Testis (tissue), 3 donors: Measurements from ENCODE around the gene CSMD2. TPM values are rescaled to one million over a fixed set of nuclear protein-coding genes. Genes with fewer than 3 reads are reported as not detected.
"Not testable (repeated sequence)": the region's sequence is repeated elsewhere in the genome, so short reads cannot be mapped to it uniquely, and the experiment has no call there.

Experiments used
- DNase-seq: peaks from one replicate; pipeline ENCODE4 v3.0.0-alpha.2; 2019
- H3K27ac ChIP-seq, 2 donors: fragments of 200-600 bp; sonication (generic); one replicate each; pipeline ENCODE4 v1.5.1; 2019
- H3K27me3 ChIP-seq: fragments of 200-600 bp; sonication (generic); one replicate; pipeline ENCODE4 v1.5.1; 2019
- H3K36me3 ChIP-seq: fragments of 200-600 bp; sonication (generic); one replicate; pipeline ENCODE4 v1.5.1; 2017; ENCODE audit warnings: low read depth; ENCODE audit errors: missing control alignments
- H3K4me1 ChIP-seq: fragments of 200-600 bp; sonication (generic); one replicate; pipeline ENCODE4 v1.5.1; 2019
- H3K4me3 ChIP-seq, 2 donors: fragments of 200-600 bp; sonication (generic); one replicate each; pipeline ENCODE4 v1.5.1; 2017 to 2019
- H3K9me3 ChIP-seq: fragments of 200-600 bp; sonication (generic); one replicate; pipeline ENCODE4 v1.5.1; 2017
- CTCF ChIP-seq, 3 experiments: fragments of 450-650 bp in 2 of 3; fragments of 200-600 bp in 1 of 3; sonication (generic) in 1 of 3; IDR thresholded peaks; one replicate each; pipeline ENCODE4 v1.5.1; 2016 to 2019; ENCODE audit warnings: antibody characterized with exemption in 3 of 3, mild to moderate bottlenecking in 2 of 3, moderate library complexity in 1 of 3
- POLR2A ChIP-seq: fragments of 450-650 bp; IDR thresholded peaks from one replicate; pipeline ENCODE4 v1.6.1; 2017; ENCODE audit warnings: antibody characterized with exemption, mild to moderate bottlenecking, moderate library complexity
- WGBS, 2 donors: methylation state at CpG; one replicate each; pipeline ENCODE4 v1.1.5; 2018; 5-methylcytosine and 5-hydroxymethylcytosine counted together
- intact Hi-C: fragments of 100-400 bp; cut with DNase I; formaldehyde crosslinking; loops from one replicate; pipeline ENCODE4 v1.15.1; 2023; ENCODE audit warnings: low total_unique reads
- polyA plus RNA-seq: library from polyadenylated mRNA; stranded (reverse); fragments of 350-450 nt; fragmentation: Illumina TruSeq; extraction: RNeasy Lipid Tissue Mini Kit (QIAGEN cat#74804); gene quantifications from one replicate; pipeline ENCODE4 v1.2.3, GENCODE V29; 2014; ENCODE audit warnings: low read depth, low replicate concordance; ENCODE audit not compliant: insufficient read depth
- total RNA-seq, 2 donors: library from RNA; depleted of rRNA; stranded (reverse); fragments of >200 nt; gene quantifications; one replicate each; pipeline ENCODE4 v1.2.3, GENCODE V29; 2016

Gene CSMD2
- total and polyA plus RNA-seq, 3 donors from 2014 or later = 1.2 to 3.8 (median 2.7) TPM

- no peaks in the 10 kb centered on the region for H3K9me3 ChIP-seq
- DNase-seq = no peak
- H3K4me3 ChIP-seq = no peak overlapping the region
- no peaks in the 10 kb centered on the region for H3K27me3 ChIP-seq
- WGBS, 2 donors = 89 to 90% methylated on average over 1 of the region's 1 CpG
- H3K36me3 ChIP-seq = no peaks in the 10 kb centered on the region
- TF ChIP-seq CTCF (IDR thresholded peaks at IDR 0.05) = no peak
- no peak for TF ChIP-seq POLR2A
- intact Hi-C loops = no loop called here
- H3K27ac ChIP-seq = no peak overlapping the region
- H3K4me1 ChIP-seq = no peaks in the 10 kb centered on the region
These were observed 78.5 kb downstream of the CSMD2 start for GRCh38 chr1:34086561-34086960.

- Histone ChIP-seq H3K27ac (no peak overlapping the region), H3K4me1 (no peaks in the 10 kb centered on the region), H3K27me3 (no peaks in the 10 kb centered on the region), H3K36me3 (no peaks in the 10 kb centered on the region), H3K9me3 (no peaks in the 10 kb centered on the region), H3K4me3 (no peak overlapping the region)
- WGBS, 2 donors = 89 to 90% methylated on average over 2 of the region's 2 CpGs
- no peak for DNase-seq
- intact Hi-C loops = no loop called here
- TF ChIP-seq CTCF (IDR thresholded peaks at IDR 0.05) (no peak), POLR2A (no peak)
These were observed 81.1 kb downstream of the CSMD2 start for GRCh38 chr1:34083974-34084373.

- H3K4me1 ChIP-seq, H3K27ac ChIP-seq: not testable (repeated sequence)
- 62 to 74% methylated on average over 3 to 39 of the region's 43 CpGs for WGBS, 2 donors
These were observed 82.9 kb downstream of the CSMD2 start for GRCh38 chr1:34082085-34082670.

DNA sequence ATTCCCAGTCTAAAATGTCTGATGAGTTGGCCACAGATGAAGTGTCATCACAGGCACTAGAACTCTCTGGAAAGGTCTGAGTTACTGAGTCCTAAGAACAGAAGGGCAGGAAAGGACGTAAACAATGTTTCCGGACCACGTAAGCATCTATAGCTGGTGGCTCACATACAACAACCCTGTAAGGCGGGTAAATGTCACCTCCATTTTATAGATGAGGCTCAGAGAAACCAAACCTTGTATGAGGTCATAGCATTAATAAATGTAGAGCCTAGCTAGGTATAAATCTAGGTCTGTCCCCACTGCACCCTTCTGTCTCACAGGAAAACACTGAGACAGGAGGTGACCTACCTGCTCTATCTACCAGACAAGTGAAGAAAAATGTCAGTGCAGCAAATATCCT is 86.6 kb downstream of the CSMD2 start:
- no peak overlapping the region for H3K4me3 ChIP-seq

More at GRCh38 chr1:34082085-34082670, 82.9 kb downstream of the CSMD2 start:
- DNase-seq, H3K4me3 ChIP-seq, H3K27me3 ChIP-seq, H3K9me3 ChIP-seq, intact Hi-C loops, H3K36me3 ChIP-seq: not testable (repeated sequence)

DNA sequence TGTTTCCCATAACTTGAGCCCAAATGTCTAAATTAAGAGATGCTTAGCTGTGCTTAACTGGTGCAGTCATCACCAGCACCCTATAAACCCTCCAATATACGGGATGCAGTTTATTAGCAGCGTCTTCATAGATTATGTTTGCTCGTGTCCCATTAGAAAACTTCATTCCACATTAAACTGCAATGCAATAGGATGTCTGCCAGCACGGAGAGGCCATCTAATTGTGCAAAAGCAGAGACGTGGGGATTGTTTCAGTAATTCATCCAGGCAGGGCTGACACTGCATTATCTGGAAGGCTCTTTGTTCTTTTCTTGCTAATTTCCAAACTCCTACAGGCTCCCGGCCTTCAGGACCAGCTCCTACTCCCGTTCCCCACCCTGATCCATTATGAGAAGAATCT is 89.5 kb downstream of the CSMD2 start:
- TF ChIP-seq CTCF (IDR thresholded peaks at IDR 0.05) (no peak), POLR2A (no peak)
- no peak overlapping the region for H3K4me3 ChIP-seq
- no peaks in the 10 kb centered on the region for H3K27me3 ChIP-seq
- H3K27ac ChIP-seq = no peak overlapping the region
- DNase-seq = no peak
- WGBS, 2 donors = 60 to 63% methylated on average over 7 of the region's 7 CpGs
- H3K4me1 ChIP-seq = no peaks in the 10 kb centered on the region
- no peaks in the 10 kb centered on the region for H3K36me3 ChIP-seq
- H3K9me3 ChIP-seq = no peaks in the 10 kb centered on the region
- intact Hi-C loops = no loop called here

More for the DNA sequence above, 86.6 kb downstream of the CSMD2 start:
- H3K36me3 ChIP-seq = no peaks in the 10 kb centered on the region
- intact Hi-C loops = no loop called here
- DNase-seq = no peak
- no peak for TF ChIP-seq POLR2A
- no peak for TF ChIP-seq CTCF (IDR thresholded peaks at IDR 0.05)
- 90 to 95% methylated on average over 4 of the region's 4 CpGs for WGBS, 2 donors
- no peaks in the 10 kb centered on the region for H3K4me1 ChIP-seq
- no peaks in the 10 kb centered on the region for H3K27me3 ChIP-seq
- H3K27ac ChIP-seq = no peak overlapping the region
- H3K9me3 ChIP-seq = no peaks in the 10 kb centered on the region
